ENCODE measurements around the gene HTRA2. TPM values are rescaled to one million over a fixed set of nuclear protein-coding genes. Genes with fewer than 3 reads are reported as not detected.

Gene HTRA2
- total RNA-seq, 1 experiment from 2014 or later, result 40.9 TPM

Other genes with a start within 250 kb of the HTRA2 start
- 0.11 TPM in 1 of 2 replicates, not detected in the other for gene SLC4A5, start 186.5 kb upstream of the HTRA2 start, total RNA-seq (2014; rRNA removed)
- gene DCTN1, start 149.6 kb upstream of the HTRA2 start, total RNA-seq (2014; rRNA removed), result 117 and 126 TPM in 2 replicates
- 0.63 and 1.5 TPM in 2 replicates for gene C2orf81, start 108.3 kb upstream of the HTRA2 start, total RNA-seq (2014; rRNA removed)
- gene WDR54, start 108.2 kb upstream of the HTRA2 start, total RNA-seq (2014; rRNA removed), result 40.0 and 55.8 TPM in 2 replicates
- 36.2 and 51.4 TPM in 2 replicates for gene RTKN, start 88.0 kb upstream of the HTRA2 start, total RNA-seq (2014; rRNA removed)
- gene INO80B, start 74.8 kb upstream of the HTRA2 start, total RNA-seq (2014; rRNA removed), result 5.6 and 23.2 TPM in 2 replicates
- 58.6 and 65.4 TPM in 2 replicates for gene WBP1, start 71.5 kb upstream of the HTRA2 start, total RNA-seq (2014; rRNA removed)
- gene MOGS, start 64.6 kb upstream of the HTRA2 start, total RNA-seq (2014; rRNA removed), result 40.8 and 41.6 TPM in 2 replicates
- 23.7 and 26.7 TPM in 2 replicates for gene MRPL53, start 57.3 kb upstream of the HTRA2 start, total RNA-seq (2014; rRNA removed)
- 13.1 and 13.7 TPM in 2 replicates for gene CCDC142, start 46.9 kb upstream of the HTRA2 start, total RNA-seq (2014; rRNA removed)
- gene TTC31, start 46.9 kb upstream of the HTRA2 start, total RNA-seq (2014; rRNA removed), result 22.4 and 24.2 TPM in 2 replicates
- gene LBX2, start 30.3 kb upstream of the HTRA2 start, total RNA-seq (2014; rRNA removed), result 1.2 and 1.6 TPM in 2 replicates
- gene PCGF1, start 22.2 kb upstream of the HTRA2 start, total RNA-seq (2014; rRNA removed), result 29.4 and 29.6 TPM in 2 replicates
- 0.46 and 1.1 TPM in 2 replicates for gene TLX2, start 15.5 kb upstream of the HTRA2 start, total RNA-seq (2014; rRNA removed)
- not detected in 2 replicates for gene DQX1, start 3.7 kb upstream of the HTRA2 start, total RNA-seq (2014; rRNA removed)
- gene AUP1, start 227 bp upstream of the HTRA2 start, total RNA-seq (2014; rRNA removed), result 140 TPM in 2 replicates
- 9.9 and 11.7 TPM in 2 replicates for gene LOXL3, start 24.0 kb downstream of the HTRA2 start, total RNA-seq (2014; rRNA removed)
- gene DOK1, start 24.8 kb downstream of the HTRA2 start, total RNA-seq (2014; rRNA removed), result 25.1 and 33.5 TPM in 2 replicates
- gene M1AP, start 118.4 kb downstream of the HTRA2 start, total RNA-seq (2014; rRNA removed), result 0.06 TPM in 1 of 2 replicates, not detected in the other
- 8.8 and 11.3 TPM in 2 replicates for gene SEMA4F, start 124.3 kb downstream of the HTRA2 start, total RNA-seq (2014; rRNA removed)